Ascending aorta (tissue), 2 donors: ENCODE measurements around the gene SORCS3. TPM values are rescaled to one million over a fixed set of nuclear protein-coding genes. Genes with fewer than 3 reads are reported as not detected.

Experiments
- DNase-seq, 2 donors: peaks; one replicate each; pipeline ENCODE4 v3.0.0-alpha.2; 2019; ENCODE audit warnings: low spot score in 2 of 2
- H3K27ac ChIP-seq, 2 donors: fragments of 200-600 bp; sonication (generic); one replicate each; pipeline ENCODE4 v1.5.1; 2016 to 2017; ENCODE audit warnings: mild to moderate bottlenecking in 1 of 2
- H3K27me3 ChIP-seq: fragments of 200-600 bp; sonication (generic); one replicate; pipeline ENCODE4 v1.5.1; 2017
- H3K36me3 ChIP-seq, 2 donors: fragments of 200-600 bp; sonication (generic); one replicate each; pipeline ENCODE4 v1.5.1; 2016
- H3K4me1 ChIP-seq, 2 donors: fragments of 200-600 bp; sonication (generic); one replicate each; pipeline ENCODE4 v1.5.1; 2016 to 2017; ENCODE audit warnings: mild to moderate bottlenecking in 1 of 2
- H3K4me3 ChIP-seq, 2 donors: fragments of 200-600 bp; sonication (generic); one replicate each; pipeline ENCODE4 v1.5.1; 2016 to 2017; ENCODE audit warnings: mild to moderate bottlenecking in 1 of 2
- H3K9me3 ChIP-seq, 2 donors: fragments of 200-600 bp; sonication (generic); one replicate each; pipeline ENCODE4 v1.5.1; 2016
- CTCF ChIP-seq, 3 experiments: fragments of 200-600 bp in 2 of 3; fragments of 450-650 bp in 1 of 3; sonication (generic) in 2 of 3; IDR thresholded peaks; one replicate each; pipeline ENCODE4 v1.5.1; 2016 to 2019; ENCODE audit warnings: antibody characterized with exemption in 3 of 3, mild to moderate bottlenecking in 1 of 3, moderate library complexity in 1 of 3
- intact Hi-C: fragments of 100-400 bp; cut with DNase I; formaldehyde crosslinking; loops from one replicate; pipeline ENCODE4 v1.15.1; 2023
- total RNA-seq: library from RNA; depleted of rRNA; stranded (reverse); fragments of >200 nt; gene quantifications from one replicate; pipeline ENCODE4 v1.1.0, GENCODE V29; 2016

The SORCS3 gene
- total RNA-seq, 1 donor from 2014 or later: not detected

- peak overlapping the region in 1 of 2 donors; percentile 5 for H3K4me3 ChIP-seq
- H3K9me3 ChIP-seq: no peaks in the 10 kb centered on the region
- TF ChIP-seq CTCF (IDR thresholded peaks at IDR 0.05): no peak
- peaks cover 8% of the 10 kb centered on the region for H3K27me3 ChIP-seq
- no peaks in the 10 kb centered on the region for H3K36me3 ChIP-seq
- intact Hi-C loops: no loop called here
- no peak overlapping the region for H3K27ac ChIP-seq
- no peaks in the 10 kb centered on the region for H3K4me1 ChIP-seq
- DNase-seq: no peak
Observed at GRCh38 chr10:104640339-104641186, 527 bp upstream of the SORCS3 start.

GRCh38 chr10:104641937-104642657 lies 1.0 kb downstream of the SORCS3 start:
- TF ChIP-seq CTCF (IDR thresholded peaks at IDR 0.05): no peak
- Histone ChIP-seq H3K4me3 (peak overlapping the region in 1 of 2 donors; percentile 38), H3K27ac (no peak overlapping the region), H3K36me3 (no peaks in the 10 kb centered on the region), H3K27me3 (peaks cover 8% of the 10 kb centered on the region), H3K4me1 (no peaks in the 10 kb centered on the region), H3K9me3 (no peaks in the 10 kb centered on the region)
- DNase-seq: no peak
- intact Hi-C loops: no loop called here

GRCh38 chr10:104642658-104643302 lies 1.7 kb downstream of the SORCS3 start:
- no peak for TF ChIP-seq CTCF (IDR thresholded peaks at IDR 0.05)
- peaks cover 8% of the 10 kb centered on the region for H3K27me3 ChIP-seq
- intact Hi-C loops: no loop called here
- H3K9me3 ChIP-seq: no peaks in the 10 kb centered on the region
- H3K4me3 ChIP-seq: peak overlapping the region in 1 of 2 donors; percentile 38
- no peaks in the 10 kb centered on the region for H3K4me1 ChIP-seq
- no peaks in the 10 kb centered on the region for H3K36me3 ChIP-seq
- no peak for DNase-seq
- no peak overlapping the region for H3K27ac ChIP-seq

GRCh38 chr10:104643303-104643663 lies 2.2 kb downstream of the SORCS3 start:
- H3K4me1 ChIP-seq: no peaks in the 10 kb centered on the region
- no peak for DNase-seq
- H3K27me3 ChIP-seq: peaks cover 8% of the 10 kb centered on the region
- H3K27ac ChIP-seq: no peak overlapping the region
- no peaks in the 10 kb centered on the region for H3K36me3 ChIP-seq
- intact Hi-C loops: no loop called here
- no peak overlapping the region for H3K4me3 ChIP-seq
- no peaks in the 10 kb centered on the region for H3K9me3 ChIP-seq
- TF ChIP-seq CTCF (IDR thresholded peaks at IDR 0.05): no peak

GRCh38 chr10:104646146-104646545 lies 5.1 kb downstream of the SORCS3 start:
- H3K4me3 ChIP-seq: no peak overlapping the region
- H3K36me3 ChIP-seq: no peaks in the 10 kb centered on the region
- H3K27ac ChIP-seq: no peak overlapping the region
- H3K9me3 ChIP-seq: no peaks in the 10 kb centered on the region
- no peak for DNase-seq
- H3K27me3 ChIP-seq: no peaks in the 10 kb centered on the region
- H3K4me1 ChIP-seq: no peaks in the 10 kb centered on the region
- TF ChIP-seq CTCF (IDR thresholded peaks at IDR 0.05): no peak
- intact Hi-C loops: no loop called here
